ENCODE measurements around the gene MAP1LC3B2. TPM values are rescaled to one million over a fixed set of nuclear protein-coding genes. Genes with fewer than 3 reads are reported as not detected.

The MAP1LC3B2 gene
- total and polyA plus RNA-seq, 2 of the 13 experiments (the other 11 are each of a cell fraction or from before 2014, with no cell fraction given): 0.60 to 2.2 TPM

DNA sequence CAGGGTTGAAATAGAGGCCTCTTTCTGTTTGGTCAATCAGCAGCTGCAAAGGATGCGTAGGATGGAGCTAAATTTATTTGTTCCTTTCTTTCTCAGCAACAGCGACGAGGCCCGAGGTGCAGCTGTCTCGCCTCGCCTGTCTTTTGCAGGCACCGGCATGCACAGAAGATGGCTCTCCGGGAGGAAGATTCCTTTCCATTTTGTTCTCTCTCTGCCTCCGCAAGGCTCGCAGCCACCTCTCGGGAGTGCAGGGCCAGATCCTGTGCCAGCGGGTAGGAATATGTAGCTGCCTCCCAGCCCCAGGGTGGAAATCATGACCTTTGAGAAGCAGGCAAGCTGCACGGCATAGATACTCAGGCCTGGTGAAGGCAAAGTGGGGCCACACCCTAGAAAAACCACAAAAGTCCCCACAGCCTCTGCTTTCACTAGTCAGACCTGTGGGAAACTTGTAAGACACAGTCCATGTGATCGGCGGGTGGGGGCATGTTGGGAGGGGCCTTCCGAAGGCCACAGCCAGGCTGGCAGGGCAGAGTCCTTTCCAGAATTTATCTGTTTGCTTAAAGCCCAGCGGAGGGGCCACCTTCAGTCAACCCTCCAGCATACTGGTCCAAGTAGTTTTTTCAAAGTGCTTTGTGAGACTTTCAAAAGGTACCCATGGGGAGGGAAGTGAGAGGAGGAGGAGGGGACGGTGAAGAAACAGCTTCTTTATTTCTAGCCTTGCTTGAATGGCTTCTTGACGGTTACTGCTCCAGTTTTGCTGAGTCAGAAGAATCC is at the start of gene MAP1LC3B2 (continued):
- TF ChIP-seq ZNF292 (CRISPR knock-in tag; IDR thresholded peaks at IDR 0.05; ENCODE audit: borderline replicate concordance, low read depth) (peak; percentile 66; the same call in 1 of the 2 replicates), ZNF451 (CRISPR knock-in tag; IDR thresholded peaks at IDR 0.05) (no peak), XBP1 (CRISPR knock-in tag; IDR thresholded peaks at IDR 0.05) (no peak), U2AF1 (optimal IDR thresholded peaks at IDR 0.05; ENCODE audit: low read depth, low read length) (no peak), ZNF567 (CRISPR knock-in tag; IDR thresholded peaks at IDR 0.05; ENCODE audit: borderline replicate concordance) (no peak), RCOR2 (CRISPR knock-in tag; IDR thresholded peaks at IDR 0.05) (no peak), NKX3-1 (CRISPR knock-in tag; IDR thresholded peaks at IDR 0.05) (no peak), XRCC5 (optimal IDR thresholded peaks at IDR 0.05; ENCODE audit: low read length) (no peak), EEA1 (CRISPR knock-in tag; IDR thresholded peaks at IDR 0.05; ENCODE audit: borderline replicate concordance) (no peak), PHF21A (CRISPR knock-in tag; IDR thresholded peaks at IDR 0.05) (peak; percentile 30; the same call in 1 of the 2 replicates)
- TF ChIP-seq, protein P1, sequence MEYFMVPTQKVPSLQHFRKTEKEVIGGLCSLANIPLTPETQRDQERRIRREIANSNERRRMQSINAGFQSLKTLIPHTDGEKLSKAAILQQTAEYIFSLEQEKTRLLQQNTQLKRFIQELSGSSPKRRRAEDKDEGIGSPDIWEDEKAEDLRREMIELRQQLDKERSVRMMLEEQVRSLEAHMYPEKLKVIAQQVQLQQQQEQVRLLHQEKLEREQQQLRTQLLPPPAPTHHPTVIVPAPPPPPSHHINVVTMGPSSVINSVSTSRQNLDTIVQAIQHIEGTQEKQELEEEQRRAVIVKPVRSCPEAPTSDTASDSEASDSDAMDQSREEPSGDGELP (IDR thresholded peaks at IDR 0.05; ENCODE audit: borderline replicate concordance, low read depth): peak; percentile 15; the same call in 1 of the 2 replicates
- TF ChIP-seq, protein P2, sequence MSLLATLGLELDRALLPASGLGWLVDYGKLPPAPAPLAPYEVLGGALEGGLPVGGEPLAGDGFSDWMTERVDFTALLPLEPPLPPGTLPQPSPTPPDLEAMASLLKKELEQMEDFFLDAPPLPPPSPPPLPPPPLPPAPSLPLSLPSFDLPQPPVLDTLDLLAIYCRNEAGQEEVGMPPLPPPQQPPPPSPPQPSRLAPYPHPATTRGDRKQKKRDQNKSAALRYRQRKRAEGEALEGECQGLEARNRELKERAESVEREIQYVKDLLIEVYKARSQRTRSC (CRISPR knock-in tag; IDR thresholded peaks at IDR 0.05; ENCODE audit: low read depth): no peak
- TF ChIP-seq, protein P3, sequence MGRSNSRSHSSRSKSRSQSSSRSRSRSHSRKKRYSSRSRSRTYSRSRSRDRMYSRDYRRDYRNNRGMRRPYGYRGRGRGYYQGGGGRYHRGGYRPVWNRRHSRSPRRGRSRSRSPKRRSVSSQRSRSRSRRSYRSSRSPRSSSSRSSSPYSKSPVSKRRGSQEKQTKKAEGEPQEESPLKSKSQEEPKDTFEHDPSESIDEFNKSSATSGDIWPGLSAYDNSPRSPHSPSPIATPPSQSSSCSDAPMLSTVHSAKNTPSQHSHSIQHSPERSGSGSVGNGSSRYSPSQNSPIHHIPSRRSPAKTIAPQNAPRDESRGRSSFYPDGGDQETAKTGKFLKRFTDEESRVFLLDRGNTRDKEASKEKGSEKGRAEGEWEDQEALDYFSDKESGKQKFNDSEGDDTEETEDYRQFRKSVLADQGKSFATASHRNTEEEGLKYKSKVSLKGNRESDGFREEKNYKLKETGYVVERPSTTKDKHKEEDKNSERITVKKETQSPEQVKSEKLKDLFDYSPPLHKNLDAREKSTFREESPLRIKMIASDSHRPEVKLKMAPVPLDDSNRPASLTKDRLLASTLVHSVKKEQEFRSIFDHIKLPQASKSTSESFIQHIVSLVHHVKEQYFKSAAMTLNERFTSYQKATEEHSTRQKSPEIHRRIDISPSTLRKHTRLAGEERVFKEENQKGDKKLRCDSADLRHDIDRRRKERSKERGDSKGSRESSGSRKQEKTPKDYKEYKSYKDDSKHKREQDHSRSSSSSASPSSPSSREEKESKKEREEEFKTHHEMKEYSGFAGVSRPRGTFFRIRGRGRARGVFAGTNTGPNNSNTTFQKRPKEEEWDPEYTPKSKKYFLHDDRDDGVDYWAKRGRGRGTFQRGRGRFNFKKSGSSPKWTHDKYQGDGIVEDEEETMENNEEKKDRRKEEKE (IDR thresholded peaks at IDR 0.05): no peak
- TF ChIP-seq, protein P4, sequence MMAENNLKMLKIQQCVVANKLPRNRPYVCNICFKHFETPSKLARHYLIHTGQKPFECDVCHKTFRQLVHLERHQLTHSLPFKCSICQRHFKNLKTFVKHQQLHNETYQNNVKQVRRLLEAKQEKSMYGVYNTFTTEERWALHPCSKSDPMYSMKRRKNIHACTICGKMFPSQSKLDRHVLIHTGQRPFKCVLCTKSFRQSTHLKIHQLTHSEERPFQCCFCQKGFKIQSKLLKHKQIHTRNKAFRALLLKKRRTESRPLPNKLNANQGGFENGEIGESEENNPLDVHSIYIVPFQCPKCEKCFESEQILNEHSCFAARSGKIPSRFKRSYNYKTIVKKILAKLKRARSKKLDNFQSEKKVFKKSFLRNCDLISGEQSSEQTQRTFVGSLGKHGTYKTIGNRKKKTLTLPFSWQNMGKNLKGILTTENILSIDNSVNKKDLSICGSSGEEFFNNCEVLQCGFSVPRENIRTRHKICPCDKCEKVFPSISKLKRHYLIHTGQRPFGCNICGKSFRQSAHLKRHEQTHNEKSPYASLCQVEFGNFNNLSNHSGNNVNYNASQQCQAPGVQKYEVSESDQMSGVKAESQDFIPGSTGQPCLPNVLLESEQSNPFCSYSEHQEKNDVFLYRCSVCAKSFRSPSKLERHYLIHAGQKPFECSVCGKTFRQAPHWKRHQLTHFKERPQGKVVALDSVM (CRISPR knock-in tag; IDR thresholded peaks at IDR 0.05): 0 out of 2 replicates have a peak, but pooled peaks have one; percentile 8
- TF ChIP-seq, protein P5, sequence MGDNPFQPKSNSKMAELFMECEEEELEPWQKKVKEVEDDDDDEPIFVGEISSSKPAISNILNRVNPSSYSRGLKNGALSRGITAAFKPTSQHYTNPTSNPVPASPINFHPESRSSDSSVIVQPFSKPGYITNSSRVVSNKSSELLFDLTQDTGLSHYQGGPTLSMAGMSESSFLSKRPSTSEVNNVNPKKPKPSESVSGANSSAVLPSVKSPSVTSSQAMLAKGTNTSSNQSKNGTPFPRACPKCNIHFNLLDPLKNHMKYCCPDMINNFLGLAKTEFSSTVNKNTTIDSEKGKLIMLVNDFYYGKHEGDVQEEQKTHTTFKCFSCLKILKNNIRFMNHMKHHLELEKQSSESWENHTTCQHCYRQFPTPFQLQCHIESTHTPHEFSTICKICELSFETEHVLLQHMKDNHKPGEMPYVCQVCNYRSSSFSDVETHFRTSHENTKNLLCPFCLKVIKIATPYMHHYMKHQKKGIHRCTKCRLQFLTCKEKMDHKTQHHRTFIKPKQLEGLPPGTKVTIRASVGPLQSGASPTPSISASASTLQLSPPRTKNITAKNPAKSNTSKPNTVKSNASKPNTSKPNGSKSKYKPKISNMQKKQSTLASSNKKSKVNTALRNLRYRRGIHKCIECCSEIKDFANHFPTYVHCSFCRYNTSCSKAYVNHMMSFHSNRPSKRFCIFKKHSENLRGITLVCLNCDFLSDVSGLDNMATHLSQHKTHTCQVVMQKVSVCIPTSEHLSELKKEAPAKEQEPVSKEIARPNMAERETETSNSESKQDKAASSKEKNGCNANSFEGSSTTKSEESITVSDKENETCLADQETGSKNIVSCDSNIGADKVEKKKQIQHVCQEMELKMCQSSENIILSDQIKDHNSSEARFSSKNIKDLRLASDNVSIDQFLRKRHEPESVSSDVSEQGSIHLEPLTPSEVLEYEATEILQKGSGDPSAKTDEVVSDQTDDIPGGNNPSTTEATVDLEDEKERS (CRISPR knock-in tag; IDR thresholded peaks at IDR 0.05): no peak
- TF ChIP-seq, protein P6, sequence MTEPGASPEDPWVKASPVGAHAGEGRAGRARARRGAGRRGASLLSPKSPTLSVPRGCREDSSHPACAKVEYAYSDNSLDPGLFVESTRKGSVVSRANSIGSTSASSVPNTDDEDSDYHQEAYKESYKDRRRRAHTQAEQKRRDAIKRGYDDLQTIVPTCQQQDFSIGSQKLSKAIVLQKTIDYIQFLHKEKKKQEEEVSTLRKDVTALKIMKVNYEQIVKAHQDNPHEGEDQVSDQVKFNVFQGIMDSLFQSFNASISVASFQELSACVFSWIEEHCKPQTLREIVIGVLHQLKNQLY (CRISPR knock-in tag; IDR thresholded peaks at IDR 0.05): peak; percentile 43; the same call in 1 of the 2 replicates
